NCI-H2196 treated with DMSO at 0.1 percent for 48 hours (cell line): ENCODE data around the gene TTLL11.
"Not testable (repeated sequence)": the region's sequence is repeated elsewhere in the genome, so short reads cannot be mapped to it uniquely, and the experiment has no call there.

Experiments
- DNase-seq: peaks from one replicate; lab custom pipeline; 2025; ENCODE audit not compliant: unreplicated experiment; lab: John Stamatoyannopoulos, UW

Gene TTLL11

DNA sequence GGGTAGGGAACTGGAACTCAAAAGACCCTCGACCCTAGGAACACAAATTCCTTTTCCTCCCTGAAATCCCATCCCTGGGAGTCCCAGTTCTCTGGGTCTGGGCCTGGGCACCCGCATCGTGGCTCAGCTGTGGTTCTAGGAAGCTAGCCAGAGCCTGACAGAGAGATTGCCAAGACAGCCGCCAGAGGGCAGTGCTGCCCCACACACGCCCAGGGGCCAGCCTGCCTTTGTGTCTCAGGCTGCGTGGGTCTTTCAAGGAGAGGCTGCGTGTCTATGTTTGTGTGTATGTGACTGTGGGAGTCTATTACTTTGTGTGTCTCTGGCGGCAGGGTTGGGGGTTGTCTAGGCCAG, 32.0 kb upstream of the TTLL11 start:
- DNase-seq, result peak; percentile 28

DNA sequence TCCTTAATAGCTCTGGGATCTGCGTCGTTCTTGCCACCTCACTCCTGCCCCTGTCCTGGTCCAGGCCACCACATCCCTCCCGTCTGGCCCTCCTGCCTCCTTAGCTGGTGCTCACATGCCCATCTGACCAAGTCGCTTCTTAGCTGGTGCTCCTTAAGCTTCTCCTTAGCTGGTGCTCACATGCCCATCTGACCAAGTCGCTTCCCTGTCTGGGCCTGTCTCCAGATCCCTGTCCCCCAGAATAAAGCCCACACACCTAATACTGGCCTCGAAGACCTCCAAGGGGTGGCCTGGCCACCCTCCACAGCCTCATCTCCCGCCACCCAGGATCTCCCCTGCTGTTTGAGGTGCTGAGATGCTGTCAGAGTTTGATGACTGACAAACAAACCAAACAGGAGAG, 31.4 kb upstream of the TTLL11 start:
- DNase-seq, result no peak

DNA sequence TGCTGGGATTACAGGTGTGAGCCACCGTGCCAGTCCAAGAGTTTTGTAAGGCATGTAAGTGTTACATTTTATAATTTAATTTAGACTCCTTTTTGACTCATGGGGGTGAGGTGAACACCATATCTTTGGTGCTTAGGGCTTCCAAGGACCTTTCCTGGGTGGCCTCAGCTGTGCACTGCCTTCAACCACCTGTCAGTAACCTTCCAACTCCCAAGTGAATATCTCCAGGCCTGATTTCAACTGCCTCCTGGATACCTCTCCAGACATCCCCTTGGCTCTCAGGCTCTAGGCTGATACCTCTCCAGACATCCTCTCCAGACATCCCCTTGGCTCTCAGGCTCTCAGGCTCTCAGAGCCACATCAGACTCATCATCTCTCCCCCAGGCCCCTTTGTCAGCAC, 30.9 kb upstream of the TTLL11 start:
- no peak for DNase-seq

DNA sequence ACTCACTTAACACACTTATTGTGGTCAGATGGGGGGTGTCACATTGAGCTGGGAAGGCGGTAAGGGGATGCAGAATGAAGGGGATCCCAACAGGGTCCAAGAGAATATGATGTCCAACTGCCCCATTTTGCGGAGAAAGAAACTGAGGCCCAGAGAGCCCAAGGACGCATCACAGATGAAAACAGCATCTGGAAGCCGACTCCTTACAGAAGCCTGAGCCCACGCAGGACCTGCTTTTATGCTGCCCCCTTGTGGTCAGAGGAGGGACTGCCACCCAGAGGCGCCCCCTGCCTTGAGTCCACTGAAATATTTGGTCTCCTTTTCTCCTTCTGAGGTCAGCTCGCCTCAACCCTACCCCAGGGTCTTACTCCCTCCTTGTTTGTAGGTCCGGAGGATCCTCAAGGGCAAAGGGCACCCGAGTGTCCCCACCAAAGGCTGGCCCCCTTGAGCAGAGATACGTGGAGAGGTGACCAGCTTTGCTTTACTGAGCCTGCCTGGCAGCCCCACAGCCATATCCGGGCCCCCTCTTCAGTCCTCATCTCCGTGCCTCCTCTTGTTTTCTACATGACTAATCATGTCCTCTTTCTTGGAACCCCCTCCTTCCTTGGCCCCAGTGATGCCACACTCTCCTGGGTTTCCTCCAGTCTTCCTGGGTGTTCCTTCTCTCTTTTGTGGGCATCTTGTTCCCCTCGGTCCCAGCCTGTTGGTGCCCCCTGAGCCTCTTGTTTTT, 30.0 kb upstream of the TTLL11 start:
- peak; percentile 29 for DNase-seq

DNA sequence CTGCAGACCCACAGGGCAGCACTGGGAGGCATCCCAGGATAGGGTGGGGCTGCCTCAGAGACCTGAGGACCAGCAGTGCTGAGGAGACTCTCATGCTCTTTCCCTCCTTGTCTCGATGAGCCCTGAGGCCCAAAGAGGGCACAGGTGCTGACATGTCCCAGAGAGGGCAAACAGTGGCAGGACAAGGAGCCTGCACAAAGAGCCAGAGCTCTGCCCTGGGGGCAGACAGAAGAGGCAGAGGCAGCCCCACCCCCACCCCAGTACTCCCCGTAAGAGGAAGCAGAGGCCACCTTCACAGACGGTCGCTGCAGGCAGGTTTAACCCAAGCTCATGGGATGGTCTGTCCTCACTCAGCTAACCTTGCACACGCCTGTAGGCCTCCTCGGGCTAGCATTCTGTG, 29.4 kb upstream of the TTLL11 start:
- DNase-seq, result no peak

DNA sequence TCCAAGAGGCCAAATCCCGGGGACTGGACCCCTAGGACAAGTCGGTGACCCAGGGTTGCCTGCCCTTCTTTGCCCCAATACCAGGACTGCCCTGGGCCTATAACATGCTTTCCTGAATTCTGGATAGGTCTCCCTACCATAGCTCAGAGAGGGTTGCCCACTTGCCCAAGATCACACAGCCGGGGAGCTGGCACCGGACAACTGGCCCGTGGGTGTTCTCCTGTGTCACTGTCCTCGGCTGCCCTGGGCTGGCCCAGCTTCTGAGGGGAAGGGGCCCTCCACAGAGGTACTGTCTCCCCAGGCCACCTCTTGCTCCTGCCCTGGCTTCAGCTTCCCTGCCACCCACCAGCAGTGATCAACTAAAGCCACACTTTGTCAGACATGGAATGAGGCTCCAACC, 28.8 kb upstream of the TTLL11 start:
- no peak for DNase-seq

DNA sequence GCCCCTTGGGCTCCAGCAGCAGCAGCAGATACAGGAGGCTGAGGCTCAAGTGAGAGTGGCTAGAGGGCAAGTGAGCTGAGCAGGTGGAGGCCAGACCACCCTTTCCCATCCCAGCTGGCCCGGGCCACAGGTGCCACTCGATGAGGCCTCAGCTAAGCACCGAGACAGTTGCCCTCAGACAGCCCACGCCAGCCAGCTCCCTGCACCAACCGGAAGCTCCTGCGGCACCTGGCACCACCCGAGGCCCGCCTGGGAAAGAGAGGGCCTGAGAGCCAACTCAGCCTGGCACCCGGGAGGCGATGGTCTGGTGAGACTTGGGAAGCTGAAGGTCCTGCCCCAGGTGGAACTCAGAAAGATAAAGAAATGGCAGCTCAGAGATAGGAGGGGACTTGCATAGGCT, 28.3 kb upstream of the TTLL11 start:
- DNase-seq, result no peak

DNA sequence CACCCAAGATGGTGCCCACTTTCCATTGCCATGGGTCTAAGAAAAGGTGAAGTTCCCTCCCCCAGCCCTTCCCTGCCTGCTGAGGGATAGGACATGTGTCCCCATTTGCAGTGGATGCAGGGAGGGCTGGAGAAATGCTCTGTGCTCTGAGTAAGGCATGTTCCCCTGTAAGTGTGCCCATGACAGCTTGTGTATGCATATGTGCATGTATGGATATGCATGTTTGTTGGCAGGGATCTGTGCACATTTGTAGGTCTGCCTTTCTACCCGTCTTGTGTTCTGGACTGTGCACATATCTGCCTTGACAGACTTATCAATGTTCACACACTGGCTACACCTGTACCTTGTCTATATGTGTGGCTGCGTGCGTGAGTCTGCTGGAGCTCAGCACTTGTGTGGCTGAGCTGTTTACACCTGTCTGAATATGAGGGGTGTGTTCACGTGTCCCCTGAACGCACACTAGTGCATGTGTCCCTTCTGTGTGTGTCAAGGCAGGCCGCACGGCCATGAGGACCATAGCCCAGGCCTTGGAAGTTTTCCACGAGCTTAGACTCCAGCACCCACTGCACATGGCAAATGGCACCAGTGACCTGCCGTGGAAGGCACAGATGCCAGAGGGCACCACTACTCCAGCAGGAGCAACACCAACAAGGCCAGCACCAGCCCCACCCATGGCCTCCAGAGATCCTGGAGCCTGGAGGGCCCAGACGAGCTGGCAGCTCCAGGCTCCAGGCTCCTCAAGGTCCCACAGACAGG, 27.4 kb upstream of the TTLL11 start:
- no peak for DNase-seq

DNA sequence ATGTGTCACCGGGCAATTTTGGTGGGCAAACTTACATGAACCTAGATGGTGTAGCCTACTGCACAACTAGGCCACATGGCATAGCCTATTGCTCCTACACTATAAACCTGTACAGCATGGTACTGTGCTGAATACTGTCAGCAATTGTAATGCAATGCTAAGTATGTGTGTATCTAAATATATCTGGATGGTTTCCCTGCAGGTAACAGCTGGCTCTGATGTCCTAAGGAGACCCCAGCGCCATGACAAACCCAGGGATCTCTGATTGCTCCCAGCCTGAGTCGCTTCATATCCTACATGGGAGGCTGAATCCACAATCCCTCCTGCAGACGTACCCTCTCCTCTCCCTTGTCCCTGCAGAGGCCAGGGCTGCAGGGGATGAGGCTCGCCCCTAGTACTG, 26.6 kb upstream of the TTLL11 start:
- DNase-seq, result no peak

DNA sequence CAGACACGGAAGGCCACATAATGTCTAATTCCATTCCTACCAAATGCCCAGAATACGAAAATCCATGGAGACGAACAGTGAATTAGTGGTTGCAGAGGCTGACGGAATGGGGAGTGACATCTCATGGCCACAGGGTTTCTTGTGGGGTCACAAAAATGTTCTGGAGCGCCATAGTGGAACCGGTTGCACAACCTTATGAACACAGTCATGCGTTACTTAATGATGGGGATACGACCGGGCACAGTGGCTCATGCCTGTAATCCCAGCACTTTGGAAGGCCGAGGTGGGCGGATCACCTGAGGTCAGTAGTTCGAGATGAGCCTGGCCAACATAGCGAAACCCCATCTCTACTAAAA, 26.0 kb upstream of the TTLL11 start:
- DNase-seq, result no peak

DNA sequence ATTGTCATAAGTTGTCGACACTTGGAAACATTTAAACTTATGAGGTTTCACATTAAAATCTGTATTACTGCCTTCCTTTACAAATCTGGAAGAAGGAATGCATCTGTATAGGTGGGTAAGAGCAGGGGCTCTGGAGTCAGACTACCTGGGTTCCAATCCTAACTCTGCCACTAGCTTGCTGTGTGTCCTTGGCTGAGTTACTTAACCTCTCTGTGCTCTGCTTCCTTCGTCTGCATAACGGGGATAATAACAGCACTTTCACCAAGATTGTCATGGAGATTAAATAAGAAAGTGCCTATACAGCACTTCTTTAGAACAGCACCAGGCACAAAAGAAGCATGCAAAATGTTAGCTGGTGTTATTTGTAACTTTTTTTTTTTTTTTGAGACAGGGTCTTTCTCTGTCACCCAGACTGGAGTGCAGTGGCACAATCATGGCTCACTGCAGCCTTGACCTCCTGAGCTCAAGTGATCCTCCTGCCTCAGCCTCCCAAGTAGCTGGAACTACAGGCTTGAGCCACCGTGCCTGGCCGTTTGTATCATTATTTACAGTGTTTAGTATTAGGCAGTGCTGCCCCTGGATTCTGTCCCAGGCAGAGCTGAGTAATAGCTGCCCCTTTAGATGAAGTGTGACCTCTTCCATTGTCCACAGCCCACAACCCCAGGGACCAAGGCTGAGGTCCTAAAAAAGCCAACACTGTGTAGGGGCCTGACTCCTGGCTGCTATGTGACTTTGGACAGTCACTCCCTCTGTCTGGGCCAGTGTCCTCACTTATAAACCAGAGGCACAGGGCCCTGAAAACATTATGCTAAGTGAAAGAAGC, 25.4 kb upstream of the TTLL11 start:
- no peak for DNase-seq

DNA sequence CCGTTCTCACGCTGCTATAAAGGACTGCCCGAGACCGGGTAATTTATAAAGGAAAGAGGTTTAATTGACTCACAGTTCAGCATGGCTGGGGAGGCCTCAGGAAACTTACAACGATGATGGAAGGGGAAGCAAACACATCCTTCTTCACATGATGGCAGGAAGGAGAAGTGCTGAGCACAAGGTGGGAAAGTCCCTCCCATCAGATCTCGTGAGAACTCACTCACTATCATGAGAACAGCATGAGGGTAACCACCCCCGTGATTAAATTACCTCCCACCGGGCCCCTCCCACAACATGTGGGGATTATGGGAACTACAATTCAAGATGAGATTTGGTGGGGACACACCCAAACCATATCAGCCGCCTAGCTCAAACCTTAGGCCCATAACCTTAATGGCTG, 24.1 kb upstream of the TTLL11 start:
- DNase-seq, result not testable (repeated sequence)

DNA sequence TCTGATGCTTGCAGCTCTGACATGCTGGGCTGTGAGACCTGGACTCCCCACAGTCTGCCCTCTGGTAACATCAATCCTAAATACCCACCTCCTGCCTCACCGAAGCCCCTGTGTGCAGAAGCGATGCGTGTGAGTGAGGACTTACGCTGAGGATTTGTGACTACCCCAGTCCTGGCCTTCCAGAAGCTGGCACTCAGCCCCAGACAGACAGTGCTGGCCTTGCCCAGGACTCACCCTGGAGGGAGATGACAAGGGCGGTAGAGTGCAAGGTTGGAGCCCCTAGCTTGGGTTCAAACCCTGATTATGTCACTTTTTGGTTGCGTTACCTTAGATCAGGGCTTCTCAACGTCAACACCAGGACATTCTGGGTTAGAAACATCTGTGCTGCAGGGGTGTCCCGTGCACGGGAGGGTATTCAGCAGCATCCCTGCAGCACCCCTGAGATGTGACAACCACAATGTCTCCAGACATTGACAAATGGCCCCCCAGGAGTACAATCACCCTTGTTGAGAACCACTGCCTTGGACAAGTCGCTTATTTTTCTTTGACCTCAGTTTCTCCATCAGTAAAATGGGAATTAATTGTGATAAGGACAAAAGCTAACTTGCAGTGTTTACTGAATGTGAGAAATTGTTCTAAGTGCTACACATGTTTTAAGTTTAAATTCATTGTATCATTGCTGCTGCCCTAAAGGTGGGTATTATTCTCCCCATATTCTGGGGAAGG, 23.5 kb upstream of the TTLL11 start:
- DNase-seq, result no peak

DNA sequence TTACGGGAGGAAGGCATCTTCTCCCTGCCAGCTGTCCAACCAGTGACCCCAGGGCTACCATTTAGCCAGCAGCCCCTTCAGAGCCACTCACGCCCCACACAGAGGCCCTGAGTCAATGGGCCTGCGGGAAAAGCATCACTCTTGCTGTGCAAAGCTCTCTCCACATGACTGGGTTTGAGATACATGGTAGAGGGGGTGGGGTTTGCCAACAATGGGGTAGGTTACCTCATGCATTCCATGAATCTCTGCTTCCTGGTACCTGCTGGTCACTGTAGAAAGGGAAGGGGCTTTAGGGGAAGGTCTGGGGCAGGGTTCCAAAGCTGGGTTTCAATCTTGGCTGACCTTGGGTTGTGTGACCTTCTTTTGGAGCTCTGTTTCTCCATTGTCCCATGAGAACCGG, 22.9 kb upstream of the TTLL11 start:
- no peak for DNase-seq

DNA sequence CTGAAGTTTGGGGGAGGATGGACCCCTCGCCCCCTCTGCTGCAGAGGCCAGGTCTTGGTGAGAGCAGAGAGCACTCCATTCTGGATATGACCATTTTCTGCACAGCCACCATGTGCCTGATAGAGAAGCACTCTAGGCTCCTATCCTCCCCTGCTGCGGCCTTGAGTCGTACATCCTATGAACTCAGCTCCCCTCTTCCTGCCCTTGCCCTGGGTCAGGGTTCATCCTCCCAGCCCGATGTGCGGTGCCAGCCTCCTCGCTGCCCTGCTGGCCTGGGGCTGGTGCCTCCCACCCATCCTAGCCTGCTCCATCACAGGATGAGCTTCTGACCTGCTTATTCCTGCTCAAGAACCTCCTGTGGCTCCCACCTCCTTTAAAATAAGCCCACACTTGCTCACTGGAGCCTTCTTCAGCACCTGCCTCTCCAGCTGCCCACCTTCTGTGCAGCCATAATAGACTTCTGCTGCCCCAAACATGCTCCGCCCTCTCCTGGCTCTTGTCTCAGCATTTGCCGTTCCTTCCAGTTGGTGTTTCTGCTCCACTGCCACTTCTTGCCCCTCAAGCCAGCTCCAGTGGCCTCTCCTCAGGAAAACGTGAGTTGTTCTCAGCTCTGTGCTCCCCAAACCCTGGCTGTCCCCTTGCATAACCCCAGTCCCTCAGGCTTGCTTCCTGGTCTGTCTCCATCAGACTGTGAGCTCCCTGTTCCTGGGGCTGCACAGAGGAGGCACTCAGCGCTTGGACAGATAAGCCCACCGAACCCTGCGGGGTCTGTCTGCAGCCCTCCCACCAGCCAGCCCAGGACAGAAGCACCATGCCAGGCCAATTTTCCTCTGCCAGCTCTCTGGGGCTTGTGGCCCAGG, 22.3 kb upstream of the TTLL11 start:
- no peak for DNase-seq

DNA sequence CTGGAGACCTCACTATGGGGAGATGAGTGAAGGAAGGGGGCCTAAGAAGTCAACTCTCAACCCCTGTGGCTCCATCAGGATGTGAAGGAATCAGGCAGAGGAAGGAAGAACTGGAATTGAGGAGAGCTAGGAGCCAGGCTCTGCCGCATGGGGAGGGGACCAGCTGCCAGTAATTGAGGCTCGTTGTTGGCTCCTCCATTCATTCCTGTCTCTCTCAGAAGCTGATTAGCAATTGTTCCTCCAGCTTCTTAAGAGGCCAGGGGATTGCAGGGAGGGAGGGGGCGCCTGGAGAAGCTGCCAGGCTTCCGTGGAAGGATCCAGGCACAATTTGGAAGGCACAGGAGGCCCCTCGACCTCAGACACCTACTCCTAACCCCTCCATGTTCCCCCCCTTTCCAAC, 20.5 kb upstream of the TTLL11 start:
- DNase-seq, result no peak

DNA sequence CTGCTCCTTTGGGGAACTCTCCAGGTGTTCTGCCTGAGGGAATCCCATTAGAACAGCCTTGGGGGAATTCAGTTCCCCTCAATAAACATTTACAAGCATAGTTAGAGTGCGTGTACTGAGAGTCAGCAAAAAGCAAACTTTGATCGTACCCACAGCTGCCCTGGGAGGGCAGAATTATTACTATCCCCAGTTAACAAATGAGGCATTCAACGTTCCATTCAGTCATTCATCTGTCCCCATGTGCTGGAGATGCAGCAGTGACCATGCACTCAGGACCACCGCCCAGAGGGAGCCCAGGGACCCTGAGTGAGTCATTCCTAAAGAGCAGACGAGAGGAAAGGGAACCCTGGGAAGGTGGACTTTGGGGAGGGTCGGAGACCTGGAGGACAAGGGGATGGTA, 19.1 kb upstream of the TTLL11 start:
- no peak for DNase-seq

DNA sequence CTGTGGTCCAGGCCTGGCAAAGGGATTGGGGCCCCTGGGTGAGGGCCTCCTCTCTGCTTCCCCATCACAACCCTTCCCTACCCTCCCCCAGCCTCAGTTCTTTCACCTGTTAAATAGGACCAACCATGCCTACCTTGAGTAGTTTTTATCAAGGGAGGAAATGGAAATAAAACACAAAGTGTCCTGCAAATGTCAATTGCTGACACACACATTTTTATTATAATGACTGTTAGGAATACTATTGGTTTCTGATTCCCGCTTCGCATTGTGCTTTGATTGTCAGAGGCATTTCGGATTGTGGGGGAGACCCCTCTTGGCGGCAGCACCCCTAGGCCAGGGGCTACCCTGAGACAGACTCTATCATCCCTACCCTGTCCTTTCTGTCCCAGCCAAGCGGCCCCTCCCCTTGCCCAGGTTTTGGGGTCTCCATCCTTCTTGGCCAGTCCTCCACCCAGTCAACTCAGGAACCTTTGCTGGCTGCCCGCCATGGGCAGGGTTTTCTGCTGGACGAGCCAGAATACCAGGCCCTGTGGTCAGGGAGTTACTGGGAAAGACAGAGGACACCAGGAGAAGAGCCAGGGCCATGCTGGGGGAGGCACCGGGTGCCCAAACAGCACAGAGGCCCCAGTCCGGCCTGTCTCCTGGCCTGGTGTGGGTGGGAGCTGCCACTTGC, 18.4 kb upstream of the TTLL11 start:
- DNase-seq, result no peak

DNA sequence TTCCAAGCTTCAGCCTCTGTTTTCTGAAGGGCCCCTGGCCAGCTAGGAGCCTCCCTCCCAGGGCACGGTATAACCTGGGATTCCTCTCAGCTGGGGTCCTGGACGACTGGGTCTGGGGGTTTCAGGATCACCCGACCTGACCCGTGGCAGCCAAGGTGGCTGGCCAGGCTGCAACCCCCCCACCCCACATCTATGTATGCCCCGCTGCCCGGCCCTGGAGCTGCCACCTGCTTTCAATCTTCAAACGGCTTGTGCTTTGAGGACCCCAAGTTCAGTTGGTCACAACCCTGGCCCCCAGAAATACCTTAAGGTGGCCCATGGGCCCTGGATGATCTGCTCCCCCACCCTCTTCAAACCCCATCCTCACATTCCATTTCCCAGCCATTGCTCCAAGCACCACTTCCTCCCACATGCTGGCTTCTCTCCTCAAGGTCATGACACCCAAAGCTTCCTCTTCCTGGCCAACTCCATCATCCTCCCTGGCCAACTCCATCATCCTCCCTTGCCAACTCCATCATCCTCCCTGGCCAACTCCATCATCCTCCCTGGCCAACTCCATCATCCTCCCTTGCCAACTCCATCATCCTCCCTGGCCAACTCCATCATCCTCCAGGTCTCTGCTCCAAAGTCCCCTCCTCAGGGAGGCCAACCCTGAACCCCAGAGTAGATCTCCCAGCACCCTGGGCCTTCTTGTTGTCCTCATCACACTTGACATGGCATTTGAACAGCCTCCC, 17.2 kb upstream of the TTLL11 start:
- no peak for DNase-seq
